ENCODE measurements around the gene PEX5. TPM values are rescaled to one million over a fixed set of nuclear protein-coding genes. Genes with fewer than 3 reads are reported as not detected.
"Not testable (repeated sequence)": the region's sequence is repeated elsewhere in the genome, so short reads cannot be mapped to it uniquely, and the experiment has no call there.

PEX5 gene
- polyA plus RNA-seq, 1 donor: 38.2 TPM

DNA sequence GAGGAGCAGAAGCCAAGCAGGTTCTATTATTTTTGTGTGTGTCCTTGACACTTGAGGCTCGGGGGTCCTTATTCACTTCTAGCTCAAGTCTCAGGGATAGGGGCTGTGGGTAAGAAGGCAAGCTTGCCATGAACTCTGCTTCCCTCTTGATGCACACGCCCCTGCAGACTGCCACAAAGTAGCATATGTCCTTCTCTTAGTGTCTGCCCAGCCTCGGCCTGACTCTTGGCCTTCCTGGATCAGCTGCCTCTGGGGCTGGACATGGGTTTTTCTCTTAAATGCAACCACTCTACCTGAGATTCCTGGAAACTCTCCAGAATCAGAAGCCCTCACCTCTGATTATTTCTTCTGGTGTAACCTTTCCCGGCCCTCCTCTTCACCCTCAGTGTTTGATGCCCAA is 28.2 kb upstream of the PEX5 start:
- DNase-seq: no peak

DNA sequence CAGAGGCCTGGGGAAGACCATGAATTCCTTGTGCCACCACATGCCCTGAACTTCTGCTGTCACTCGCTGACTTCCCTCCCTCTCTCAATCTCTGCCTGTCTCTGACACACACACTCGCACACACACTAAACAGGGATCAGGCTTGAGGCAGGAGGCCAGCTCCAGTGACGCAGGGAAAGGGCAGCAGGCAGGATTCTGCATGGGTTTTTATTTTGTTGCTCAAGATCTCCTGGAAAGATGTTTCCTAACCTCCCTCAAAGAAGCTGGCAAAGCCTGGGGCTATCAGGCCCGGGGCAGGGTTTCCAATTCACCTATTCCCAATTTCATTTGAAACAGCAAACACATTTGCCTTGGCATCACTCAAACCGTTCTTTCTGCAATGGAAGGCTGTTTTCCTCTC is 27.7 kb upstream of the PEX5 start:
- no peak for DNase-seq

DNA sequence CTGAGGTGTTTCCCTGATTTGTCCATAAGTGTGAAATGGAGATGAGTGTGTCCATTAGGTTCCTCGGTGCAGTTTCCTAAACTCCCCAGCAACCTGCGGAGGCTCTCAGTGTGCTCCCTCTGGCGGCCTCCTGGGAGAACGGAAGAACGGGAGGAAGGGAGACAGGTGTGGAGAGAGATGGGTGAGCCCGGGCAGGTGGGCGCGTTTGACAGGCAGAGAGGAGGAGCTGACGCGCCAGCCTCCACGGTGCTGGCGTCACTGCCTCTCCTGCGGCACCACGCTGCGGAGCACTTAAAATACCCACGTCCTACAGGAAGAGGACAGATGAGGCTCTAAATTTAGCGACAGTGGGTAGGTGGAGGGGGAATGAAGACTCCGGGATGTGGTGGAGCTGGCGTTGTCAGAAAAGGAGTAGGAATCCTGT is 26.8 kb upstream of the PEX5 start:
- DNase-seq: no peak

DNA sequence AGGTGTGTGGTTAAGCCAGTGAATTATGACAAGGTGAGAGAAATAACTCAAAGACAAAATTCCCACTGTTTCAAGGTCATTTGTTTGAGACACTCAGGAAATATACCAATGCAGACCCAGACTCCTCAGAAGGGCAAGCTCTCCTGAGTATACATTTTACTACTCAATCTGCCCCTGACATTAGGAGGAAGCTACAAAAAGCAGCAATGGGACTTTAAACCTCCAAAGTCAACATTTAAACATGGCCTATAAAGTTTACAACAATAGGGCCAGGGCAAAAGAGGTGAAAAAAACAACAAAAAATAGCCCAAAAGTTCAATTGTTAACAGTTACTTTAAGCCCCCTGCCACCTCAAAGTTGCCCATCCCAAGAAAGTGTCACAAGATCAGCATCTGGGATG is 19.5 kb upstream of the PEX5 start:
- no peak for DNase-seq

DNA sequence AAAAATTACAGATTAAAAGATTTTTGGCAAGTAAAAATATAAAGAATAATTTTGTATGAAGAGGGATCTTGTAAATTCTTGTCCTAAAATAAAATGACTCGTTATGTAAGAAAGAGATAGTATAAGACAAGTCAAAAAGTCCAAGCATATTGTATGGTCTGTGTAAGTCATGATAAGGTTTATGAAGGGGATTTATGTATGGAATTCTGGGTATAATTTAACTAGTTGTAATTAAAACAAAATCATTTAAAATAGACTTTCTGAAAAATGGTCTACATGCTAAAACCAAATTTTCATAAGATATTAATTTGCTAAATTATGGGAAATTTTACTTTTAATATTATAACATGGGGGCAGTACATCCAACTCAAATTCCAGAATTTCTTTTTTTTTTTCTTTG is 17.6 kb upstream of the PEX5 start:
- DNase-seq: no peak

DNA sequence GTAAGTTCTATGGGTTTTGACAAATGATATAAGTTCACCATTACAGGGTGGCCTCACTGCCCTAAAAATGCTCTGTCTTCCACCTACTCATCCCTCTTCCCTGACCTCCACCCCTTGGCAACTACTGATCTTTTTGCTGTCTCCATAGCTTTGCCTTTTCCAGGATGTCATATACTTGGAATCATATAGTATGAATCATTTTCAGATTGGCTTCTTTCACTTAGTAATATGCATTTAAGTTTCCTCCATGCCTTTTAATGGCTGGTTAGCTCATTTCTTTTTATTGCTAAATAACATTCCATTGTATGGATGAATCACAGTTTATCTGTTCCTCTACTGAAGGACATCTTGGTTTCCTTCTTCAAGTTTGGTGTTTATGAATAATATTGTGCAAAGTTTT is 14.0 kb upstream of the PEX5 start:
- no peak for DNase-seq

DNA sequence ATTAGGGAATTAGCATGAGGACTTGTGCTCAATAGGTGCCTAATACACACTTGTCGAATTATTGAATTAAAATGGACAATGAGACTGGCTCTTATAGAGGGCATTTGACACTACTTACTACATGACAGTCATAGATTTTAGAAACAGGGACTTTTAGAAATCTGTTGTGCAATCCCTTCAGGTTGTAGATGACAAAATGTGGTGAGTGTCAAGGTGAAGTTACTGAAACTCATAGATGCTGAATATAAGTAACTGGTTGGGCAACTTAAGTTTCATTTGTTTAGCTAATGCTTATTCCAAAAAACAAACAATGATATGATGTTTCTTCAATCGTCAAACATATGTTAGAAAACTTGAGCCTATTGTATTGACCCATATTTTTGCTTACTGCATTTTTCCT is 12.9 kb upstream of the PEX5 start:
- no peak for DNase-seq

DNA sequence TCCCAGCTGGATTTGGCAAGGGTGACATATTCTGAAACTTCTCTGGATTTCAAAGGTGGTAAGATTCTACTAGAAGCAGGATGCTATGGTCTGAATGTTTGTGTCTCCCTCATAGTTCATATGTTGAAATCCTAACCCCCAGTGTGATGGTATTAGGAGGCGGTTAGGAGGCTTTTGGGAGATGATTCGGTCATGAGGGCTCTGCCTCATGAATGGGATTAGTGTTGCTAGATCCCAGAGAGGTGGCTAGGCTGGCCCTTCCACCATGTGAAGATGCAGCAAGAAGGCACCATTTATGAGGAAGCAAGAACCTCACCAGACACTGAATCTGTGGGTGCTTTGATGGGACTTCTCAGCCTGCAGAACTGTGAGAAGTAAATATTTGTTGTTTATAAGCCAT is 11.0 kb upstream of the PEX5 start:
- DNase-seq: no peak

DNA sequence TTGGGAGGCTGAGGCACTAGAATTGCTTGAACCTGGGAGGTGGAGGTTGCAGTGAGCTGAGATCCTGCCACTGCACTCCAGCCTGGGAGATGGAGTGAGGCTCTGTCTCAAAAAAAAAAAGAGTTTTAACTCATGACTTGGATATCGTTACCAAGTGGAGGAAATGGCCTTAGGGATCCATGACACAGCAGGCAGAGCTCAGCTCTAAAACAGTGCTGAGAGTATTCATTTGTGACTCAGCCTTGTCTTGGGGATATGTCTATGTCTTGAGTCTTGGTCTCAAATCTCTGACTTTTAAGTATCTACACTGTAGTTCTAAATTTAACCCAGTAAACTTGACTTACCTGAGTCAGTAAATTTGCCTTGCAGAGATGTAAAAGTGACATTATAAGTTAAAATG is 8.8 kb upstream of the PEX5 start:
- DNase-seq: no peak

DNA sequence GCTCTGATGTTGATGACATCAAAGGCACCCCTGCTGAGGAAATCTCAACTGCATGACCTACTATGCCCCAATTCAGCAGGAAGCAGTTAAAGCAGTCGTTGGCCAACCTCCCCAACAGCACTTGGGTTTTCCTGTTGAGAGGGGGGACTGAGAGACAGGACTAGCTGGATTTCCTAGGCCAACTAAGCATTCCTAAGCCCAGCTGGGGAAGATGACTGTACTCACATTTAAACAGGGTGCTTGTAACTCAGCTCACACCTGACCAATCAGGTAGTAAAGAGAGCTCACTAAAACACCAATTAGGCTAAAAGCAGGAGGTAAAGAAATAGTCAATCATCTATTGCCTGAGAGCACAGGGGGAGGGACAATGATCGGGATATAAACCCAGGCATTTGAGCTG is 3.4 kb upstream of the PEX5 start:
- not testable (repeated sequence) for DNase-seq

DNA sequence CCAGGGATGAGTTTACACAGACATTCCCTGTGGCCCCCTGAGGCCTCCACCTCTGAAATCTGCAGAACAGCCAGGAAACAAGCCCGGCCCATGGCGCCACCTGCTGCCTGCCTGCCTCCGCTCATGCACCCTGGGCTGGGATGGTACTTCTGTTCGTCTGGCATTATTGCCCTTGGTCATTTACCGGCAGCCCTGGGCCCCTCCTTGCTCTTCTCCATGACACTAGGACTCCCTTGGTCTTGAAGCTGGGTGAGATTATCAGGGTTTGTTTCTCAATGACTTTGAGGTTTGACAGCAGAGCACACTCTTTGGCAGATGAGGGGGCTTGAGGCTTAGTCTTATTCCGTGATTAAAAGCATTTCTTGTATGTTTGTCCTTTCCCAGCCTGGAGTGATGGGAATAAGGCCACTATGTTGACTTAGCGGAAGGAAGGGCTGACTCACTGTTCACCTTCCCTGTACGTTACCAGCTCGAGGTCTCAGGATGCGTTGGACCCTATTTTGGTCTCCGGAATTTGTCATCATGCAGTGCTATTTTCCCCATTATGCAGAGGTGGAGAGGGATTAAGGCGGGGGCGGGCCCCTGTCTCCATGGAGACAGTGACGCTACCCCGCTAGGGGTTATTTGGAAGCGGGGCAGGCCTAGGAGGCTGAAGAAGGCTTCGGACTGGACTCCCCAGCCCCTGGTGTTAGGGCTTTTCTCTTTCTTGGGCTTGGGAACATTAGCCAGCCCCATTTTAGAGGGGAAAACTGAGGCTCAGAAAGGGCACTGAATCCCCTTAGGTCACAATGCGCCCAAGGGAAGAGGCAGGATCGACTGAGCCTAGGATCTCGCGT is 706 bp upstream of the PEX5 start:
- peak; percentile 61 for DNase-seq

DNA sequence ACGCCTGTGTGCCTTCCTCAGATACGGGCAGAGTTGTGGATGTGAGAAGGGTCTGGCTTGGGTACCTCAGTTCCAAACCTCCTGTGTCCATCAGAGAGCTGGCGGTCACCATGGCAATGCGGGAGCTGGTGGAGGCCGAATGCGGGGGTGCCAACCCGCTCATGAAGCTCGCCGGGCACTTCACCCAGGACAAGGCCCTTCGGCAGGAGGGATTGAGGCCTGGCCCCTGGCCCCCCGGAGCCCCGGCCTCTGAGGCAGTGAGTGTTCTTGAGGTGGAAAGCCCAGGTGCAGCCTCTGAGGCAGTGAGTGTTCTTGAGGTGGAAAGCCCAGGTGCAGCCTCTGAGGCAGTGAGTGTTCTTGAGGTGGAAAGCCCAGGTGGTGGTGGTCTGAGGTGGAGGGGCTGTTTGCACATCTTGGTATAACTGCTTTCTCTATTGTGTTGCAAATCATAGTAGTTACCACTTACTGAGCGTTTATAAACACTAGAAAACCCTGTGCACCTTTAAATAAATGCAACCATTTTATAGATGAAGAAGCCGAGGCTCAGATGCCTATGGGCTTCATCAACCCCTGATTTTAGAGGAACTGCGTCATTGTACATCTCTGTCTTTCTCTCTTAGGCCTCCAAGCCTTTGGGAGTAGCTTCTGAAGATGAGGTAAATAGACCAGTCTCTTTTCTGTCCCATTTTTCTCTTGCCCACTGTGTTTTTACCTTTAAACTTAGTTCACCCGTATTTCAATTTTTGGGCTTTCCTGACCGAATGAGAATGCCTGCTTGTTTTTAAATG is 976 bp downstream of the PEX5 start:
- DNase-seq: no peak

DNA sequence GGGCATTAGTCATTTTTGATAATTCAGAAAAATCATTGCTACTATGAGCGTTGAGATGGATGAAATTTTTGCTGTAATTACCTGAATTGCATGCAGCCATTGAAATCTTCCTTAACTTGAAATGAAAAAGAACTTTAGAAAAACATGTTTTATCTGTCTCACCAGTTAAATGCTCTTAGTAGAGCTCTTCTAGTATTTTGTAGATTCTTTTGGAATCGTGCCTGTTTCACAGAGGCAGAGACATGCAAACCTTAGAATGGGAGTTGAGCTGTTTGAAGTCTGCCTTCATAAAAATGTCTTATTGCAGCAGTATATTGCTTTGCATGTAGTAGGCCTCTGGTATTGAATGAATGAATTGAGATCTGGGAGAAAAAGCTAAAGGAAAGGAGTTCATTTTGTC is 4.2 kb downstream of the PEX5 start:
- DNase-seq: no peak

DNA sequence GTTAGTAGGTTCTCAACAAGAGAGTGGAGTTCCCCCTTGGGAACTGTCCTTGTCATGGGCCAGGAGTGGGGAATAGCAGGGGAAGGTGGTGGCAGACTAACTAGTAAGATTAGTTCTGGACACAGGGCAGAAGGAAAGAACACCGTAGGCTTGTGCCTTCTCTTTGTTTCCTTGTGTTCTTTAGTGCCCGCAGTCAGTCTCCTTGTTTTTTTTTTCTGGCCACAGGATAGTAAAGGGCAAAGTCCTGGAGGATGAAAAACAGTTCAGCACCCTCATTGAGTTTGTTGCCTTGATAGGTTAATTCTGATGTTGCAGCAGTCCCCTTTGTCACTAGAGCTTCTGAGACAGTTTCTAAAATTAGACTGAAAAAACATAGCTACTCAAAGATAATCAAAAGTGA is 8.4 kb downstream of the PEX5 start:
- DNase-seq: no peak

DNA sequence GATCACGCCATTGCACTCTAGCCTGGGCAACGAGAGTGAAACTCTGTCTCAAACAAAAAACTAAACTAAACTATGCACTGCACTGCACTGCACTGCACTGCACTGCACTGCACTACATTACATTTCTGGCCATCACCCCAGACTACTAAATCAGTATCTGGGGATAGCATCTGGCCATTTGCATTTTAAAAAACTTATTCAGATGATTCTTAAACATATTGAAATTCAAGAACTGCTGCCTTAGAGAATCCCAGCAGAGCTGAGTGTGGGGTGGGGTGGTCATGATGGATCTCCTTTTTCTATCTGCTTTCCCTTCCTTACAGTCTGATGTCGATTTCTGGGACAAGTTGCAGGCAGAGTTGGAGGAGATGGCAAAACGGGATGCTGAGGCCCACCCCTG is 13.6 kb downstream of the PEX5 start:
- no peak for DNase-seq

DNA sequence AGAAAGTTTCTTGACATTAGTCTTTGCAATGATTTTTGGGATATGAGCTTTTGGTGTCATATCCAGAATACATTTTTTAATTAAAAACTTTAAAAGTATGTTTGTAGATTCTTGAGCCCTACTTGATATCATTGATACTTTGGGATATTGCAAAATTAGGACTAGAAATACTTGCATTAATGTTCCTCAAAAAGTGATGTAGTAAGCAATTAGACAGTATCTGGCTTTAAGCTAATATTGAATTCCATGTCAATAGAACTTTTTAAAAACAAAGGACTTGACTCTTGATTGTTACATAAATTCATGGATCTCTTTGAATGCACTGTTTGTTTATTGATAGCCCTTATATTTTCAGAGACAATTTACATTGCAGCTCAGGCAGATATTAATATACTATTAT is 15.6 kb downstream of the PEX5 start:
- DNase-seq: no peak

DNA sequence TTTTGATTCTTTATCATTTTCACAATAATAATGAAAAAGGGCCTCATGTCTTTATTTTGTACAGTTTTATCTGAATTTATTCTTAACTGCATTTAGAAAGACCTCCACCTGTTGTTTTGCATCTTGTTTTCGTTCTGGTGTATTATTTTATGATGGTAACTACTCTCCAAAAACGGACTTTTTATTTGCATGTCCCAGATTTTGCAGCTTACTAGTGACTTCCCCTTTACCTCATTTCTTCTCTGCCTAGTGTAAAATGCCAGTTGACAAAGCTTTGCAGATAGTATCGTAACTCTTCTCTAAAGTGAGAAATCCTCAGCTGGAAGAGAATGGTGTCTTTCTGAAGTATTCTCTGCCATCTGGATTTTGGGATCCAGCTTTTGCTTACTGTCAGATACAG is 17.2 kb downstream of the PEX5 start:
- no peak for DNase-seq

DNA sequence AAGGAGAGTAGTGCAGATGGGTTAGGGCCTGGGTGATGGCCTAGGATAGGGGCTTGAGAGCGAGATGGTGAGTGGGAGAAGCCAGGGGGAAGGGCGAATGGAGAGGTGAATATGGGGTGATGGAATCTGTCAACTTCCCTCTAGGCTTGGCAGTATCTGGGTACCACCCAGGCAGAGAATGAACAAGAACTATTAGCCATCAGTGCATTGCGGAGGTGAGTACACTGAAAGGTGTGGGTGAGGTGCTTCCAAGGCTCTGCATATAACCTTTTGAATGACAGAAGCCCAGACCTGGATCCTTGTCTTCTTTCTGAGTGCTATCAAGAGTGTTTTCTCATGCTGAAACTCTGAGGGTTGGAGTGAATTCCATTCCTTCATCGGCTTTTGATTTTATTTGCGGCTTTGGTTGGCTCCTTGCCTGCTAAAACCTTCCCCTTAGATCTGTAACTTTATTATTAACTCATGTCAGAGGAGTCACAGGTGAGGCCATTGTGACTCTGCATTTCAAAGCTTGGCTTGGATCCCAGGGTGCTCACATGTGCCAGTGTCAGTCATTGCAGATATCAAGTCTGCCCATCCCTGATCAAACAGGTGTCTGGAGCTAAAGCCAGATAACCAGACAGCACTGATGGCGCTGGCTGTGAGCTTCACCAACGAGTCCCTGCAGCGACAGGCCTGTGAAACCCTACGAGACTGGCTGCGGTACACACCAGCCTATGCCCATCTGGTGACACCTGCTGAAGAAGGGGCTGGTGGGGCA is 18.6 kb downstream of the PEX5 start:
- DNase-seq: no peak

DNA sequence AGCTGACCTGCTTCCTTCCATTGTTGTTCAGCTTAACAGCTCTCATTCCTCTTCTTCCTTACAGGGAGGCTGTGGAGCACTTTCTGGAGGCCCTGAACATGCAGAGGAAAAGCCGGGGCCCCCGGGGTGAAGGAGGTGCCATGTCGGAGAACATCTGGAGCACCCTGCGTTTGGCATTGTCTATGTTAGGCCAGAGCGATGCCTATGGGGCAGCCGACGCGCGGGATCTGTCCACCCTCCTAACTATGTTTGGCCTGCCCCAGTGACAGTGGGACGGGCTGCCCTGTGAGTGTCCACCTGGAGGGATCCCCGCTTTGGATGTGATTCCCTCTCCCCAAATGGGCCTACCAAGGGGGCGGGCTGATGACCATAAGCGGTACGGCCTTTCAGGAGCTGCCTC is 20.5 kb downstream of the PEX5 start:
- DNase-seq: no peak

DNA sequence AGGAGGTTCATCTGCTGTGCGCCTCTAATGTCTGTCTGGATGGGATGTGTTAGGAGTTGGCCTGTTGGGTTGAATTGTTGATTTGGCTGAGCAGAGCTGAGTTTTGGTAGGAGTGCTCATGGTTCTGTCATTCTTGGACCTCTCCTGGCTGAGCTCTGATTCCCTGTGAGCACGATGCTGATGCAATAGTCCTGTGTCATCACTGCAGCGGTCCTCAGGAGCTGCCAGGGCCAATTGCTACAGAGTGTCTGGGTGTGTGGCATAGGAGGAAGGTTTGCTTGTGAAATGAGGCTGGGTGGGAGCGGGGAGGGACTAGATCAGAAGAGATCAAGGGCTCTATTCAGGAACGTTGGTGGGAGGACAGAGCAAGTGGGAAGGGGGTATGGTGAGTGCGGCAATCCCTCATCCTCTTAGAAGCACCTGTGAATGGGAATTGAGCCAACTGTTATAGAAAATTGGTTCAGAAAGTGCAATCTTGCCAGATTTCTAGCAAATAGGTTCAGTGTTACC is 21.2 kb downstream of the PEX5 start:
- no peak for DNase-seq

DNA sequence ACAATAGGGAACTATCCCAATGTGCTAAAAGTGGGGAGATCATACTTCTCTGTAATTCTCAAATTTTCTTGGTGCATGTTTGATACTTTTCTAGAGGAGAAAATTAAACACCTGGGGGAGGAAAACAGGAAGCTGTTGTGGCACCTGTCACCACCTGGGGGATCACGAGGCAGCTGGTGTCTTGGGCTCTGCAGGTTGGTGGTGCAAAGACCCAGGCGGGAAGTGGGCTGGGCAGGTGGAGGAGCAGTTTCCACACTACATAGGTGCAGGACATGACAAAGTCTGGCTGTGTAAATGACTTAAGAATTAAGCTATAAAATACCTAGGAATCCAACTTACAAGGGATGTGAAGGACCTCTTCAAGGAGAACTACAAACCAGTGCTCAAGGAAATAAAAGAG is 23.2 kb downstream of the PEX5 start:
- no peak for DNase-seq

DNA sequence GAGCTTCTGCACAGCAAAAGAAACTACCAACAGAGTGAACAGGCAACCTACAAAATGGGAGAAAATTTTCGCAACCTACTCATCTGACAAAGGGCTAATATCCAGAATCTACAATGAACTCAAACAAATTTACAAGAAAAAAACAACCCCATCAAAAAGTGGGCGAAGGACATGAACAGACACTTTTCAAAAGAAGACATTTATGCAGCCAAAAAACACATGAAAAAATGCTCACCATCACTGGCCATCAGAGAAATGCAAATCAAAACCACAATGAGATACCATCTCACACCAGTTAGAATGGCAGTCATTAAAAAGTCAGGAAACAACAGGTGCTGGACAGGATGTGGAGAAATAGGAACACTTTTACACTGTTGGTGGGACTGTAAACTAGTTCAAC is 24.3 kb downstream of the PEX5 start:
- DNase-seq: not testable (repeated sequence)

DNA sequence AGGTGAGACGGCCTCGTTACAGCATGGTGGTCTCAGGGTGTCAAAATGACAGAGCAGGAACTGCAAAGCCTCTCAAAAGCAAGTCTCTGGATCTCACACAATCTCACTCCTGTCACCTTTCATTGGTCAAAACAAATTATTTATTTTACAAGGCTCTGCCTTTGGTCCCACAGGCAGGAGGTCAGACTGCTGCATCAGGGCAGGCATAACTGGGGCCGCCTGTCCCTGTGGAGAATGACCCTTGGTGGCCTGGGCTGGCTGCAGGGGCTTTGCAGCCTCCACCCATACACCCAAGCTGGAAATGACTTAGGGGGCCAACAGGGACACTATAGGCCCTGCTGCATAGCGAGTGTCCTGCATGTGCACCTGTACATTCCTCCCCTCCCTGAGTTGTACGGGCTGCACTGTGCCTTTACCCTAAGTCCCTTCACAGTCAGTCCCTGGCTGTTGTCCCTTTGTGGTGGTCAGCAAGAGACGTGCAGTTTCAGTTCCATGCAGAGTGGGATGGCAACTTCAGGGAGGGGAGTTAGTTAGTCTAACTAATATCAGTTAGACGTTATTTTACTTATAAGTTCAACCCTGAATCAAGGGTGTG is 28.1 kb downstream of the PEX5 start:
- DNase-seq: no peak
